Choroid plexus epithelial cell (primary cell): ENCODE data around the gene ZNF35.

ENCODE experiments used
- DNase-seq: peaks from one replicate; pipeline ENCODE4 v3.0.0-alpha.2; 2010; ENCODE audit warnings: low read depth
- H3K4me3 ChIP-seq: 2 replicates; pipeline ENCODE4 v1.5.1; 2011; ENCODE audit warnings: low read depth, mild to moderate bottlenecking, control low read depth, low read length, moderate library complexity
- TF ChIP-seq, protein P1 (sequence below): conservative IDR thresholded peaks from 2 replicates; pipeline ENCODE4 v1.5.1; 2011; ENCODE audit warnings: low read depth, mild to moderate bottlenecking, control low read depth, inconsistent platforms, low read length, moderate library complexity

ZNF35 gene

DNA sequence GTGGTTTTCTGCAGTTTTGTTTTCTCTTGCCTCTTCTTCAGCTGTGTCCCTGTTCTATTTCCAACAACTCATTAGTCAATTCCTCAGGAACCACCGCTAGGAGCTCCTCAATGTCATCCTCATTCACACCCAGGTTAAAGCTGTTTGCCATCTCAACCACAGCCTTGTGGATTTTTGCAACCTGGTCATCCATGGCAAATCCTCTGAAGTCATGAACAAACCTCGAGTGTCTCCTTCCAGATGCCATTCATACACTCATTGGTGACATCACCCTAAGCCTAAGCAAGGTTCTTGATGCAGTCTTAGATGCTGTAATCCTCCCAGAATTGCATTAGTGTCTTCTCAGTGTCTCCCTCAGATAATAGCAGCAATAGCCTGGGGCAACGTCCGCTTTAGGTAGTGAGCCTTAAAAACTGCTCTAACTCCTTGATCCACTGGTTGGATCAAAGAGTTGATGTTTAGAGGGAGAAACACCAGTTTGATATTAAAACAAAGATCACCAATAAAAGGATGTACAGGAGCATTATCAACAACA lies 32.5 kb downstream of the ZNF35 start:
- no peak for DNase-seq
- H3K4me3 ChIP-seq, result no peak overlapping the region
- TF ChIP-seq, protein P1, sequence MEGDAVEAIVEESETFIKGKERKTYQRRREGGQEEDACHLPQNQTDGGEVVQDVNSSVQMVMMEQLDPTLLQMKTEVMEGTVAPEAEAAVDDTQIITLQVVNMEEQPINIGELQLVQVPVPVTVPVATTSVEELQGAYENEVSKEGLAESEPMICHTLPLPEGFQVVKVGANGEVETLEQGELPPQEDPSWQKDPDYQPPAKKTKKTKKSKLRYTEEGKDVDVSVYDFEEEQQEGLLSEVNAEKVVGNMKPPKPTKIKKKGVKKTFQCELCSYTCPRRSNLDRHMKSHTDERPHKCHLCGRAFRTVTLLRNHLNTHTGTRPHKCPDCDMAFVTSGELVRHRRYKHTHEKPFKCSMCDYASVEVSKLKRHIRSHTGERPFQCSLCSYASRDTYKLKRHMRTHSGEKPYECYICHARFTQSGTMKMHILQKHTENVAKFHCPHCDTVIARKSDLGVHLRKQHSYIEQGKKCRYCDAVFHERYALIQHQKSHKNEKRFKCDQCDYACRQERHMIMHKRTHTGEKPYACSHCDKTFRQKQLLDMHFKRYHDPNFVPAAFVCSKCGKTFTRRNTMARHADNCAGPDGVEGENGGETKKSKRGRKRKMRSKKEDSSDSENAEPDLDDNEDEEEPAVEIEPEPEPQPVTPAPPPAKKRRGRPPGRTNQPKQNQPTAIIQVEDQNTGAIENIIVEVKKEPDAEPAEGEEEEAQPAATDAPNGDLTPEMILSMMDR, result no peak

DNA sequence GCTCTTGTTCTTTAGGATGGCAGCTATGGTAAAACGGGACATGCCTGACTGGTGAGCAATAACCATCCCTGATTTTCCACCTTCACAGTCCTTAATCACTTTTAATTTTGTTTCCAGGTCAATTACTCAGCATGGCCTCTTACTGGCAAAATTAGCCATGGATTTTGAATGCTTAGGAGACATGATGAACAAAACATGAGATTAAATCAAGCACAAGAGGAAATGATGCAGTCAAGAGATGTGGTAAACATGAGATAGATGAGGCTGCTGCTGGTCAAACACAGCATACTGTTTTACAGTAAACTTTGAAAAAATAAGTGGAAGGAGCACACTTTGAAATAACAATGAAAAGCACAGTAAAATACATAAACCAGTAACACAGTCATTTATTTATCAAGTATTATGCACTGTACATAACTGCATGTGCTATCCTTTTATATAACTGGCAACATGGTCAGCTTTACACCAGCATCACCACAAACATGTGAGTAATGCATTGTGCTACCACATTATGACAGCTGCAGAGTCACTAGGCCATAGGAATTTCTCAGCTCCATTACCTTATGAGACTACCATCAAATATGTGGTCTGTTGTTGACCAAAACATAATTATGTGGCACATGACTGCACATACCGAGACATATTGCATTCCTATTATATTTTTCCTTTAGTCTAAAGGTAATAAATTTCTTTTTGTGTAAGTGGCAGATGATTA lies 33.8 kb downstream of the ZNF35 start:
- peak; percentile 14 for DNase-seq
- TF ChIP-seq, protein P1, result no peak
- no peak overlapping the region for H3K4me3 ChIP-seq

DNA sequence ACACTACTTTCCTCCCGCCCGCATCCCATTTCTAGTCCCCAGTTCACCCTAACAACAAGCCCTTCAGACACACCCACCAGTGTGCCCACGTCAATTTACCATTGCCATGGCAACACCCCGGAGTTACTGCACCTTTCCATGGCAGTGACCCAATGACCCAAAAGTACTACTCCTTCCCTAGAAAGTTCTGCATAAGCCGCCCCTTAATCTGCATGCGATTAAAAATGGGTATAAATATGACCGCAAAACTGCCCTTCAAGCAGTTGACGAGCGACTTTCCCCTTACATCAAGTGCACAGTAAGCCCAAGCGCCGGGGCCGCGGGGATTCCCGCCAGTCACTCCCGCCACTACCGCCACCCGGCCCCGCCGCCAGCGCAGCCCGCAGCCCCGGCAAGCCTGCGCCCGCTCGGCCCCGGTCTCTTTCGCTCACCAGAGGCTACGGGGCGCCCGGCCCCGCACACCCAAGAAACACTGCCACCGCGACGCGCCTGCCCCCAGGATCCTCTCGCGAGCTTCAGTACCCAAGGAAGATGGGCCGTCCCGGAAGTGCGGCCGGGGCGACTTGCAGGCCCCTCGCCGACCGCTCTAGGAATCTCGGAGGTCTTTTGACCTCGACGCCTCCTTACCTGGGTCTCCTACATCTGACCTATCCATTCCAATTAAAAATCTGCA lies 36.7 kb downstream of the ZNF35 start:
- DNase-seq, result peak; percentile 91
- TF ChIP-seq, protein P1, result no peak
- H3K4me3 ChIP-seq, result peak overlapping the region; percentile 63

DNA sequence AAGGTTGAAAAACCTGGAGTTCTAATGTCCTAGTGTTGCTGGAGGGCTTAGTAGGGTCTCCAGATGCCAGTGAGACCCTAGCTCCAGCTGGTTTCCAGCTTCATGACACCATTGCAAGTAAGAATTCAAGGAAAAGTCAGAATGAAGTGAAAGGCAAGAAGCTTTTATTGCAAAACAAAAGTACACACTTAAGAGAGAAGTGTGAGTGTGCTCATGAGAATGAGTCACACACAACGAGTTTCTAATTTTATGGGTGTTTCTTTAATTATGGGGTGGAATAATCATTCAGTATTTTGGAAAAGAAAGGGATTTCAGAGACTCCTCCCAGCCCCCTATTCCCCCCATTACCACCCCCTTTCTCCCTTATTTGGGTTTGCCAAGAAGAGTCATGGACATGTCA lies 39.4 kb downstream of the ZNF35 start:
- no peak overlapping the region for H3K4me3 ChIP-seq
- DNase-seq, result no peak
- TF ChIP-seq, protein P1, result no peak
